ENCODE results near the gene PICALM.

DNA sequence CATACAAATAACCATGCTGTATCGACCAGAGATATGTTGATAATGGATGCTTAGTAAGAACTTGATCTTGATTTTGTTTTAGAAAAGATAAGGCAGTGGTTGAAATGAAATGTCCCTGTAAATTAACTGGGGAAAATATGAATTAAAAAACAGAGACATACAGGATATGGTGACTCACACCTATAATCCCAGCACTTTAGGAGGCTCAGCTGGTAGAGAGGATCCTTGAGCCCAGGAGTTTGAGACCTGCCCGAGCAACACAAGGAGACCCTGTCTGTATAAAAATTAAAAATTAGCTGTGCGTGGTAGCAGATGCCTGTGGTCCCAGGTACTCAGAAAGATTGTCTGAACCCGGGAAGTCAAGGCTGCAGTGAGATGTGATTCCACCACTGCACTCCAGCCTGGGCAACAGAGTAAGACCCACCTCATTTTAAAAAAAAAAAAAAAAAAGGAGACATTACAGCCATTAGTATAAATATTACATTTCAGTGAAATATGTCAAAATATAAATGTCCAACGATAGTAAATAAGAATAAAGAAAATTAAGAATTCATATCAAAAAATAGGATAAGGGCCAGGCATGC is 4.6 kb downstream of the PICALM start:
- TF ChIP-seq, protein P1, sequence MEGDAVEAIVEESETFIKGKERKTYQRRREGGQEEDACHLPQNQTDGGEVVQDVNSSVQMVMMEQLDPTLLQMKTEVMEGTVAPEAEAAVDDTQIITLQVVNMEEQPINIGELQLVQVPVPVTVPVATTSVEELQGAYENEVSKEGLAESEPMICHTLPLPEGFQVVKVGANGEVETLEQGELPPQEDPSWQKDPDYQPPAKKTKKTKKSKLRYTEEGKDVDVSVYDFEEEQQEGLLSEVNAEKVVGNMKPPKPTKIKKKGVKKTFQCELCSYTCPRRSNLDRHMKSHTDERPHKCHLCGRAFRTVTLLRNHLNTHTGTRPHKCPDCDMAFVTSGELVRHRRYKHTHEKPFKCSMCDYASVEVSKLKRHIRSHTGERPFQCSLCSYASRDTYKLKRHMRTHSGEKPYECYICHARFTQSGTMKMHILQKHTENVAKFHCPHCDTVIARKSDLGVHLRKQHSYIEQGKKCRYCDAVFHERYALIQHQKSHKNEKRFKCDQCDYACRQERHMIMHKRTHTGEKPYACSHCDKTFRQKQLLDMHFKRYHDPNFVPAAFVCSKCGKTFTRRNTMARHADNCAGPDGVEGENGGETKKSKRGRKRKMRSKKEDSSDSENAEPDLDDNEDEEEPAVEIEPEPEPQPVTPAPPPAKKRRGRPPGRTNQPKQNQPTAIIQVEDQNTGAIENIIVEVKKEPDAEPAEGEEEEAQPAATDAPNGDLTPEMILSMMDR (IDR thresholded peaks at IDR 0.05), result no peak
- TF ChIP-seq POLR2A (IDR thresholded peaks at IDR 0.05), result no peak
